Activated naive CD8-positive, alpha-beta T cell treated with anti-CD3 and anti-CD28 coated beads for 36 hours (primary cell): Measurements from ENCODE around the gene LILRB2. TPM values are rescaled to one million over a fixed set of nuclear protein-coding genes. Genes with fewer than 3 reads are reported as not detected.

Source experiments
- total RNA-seq, 2 experiments: library from RNA; stranded (reverse); gene quantifications; one replicate each; pipeline ENCODE4 v1.2.3, GENCODE V29; 2021

The LILRB2 gene
- total RNA-seq, 2 experiments from 2014 or later, result not detected

Other genes starting within 250 kb of the LILRB2 start
- gene VSTM1, start 217.2 kb downstream of the LILRB2 start, total RNA-seq, result not detected
- not detected for gene TARM1, start 199.7 kb downstream of the LILRB2 start, total RNA-seq
- gene OSCAR, start 180.3 kb downstream of the LILRB2 start, total RNA-seq, result under 1 TPM; 0.37 to 0.38 TPM
- 10 to 100 TPM; 93.6 to 97.9 TPM for gene NDUFA3, start 178.3 kb downstream of the LILRB2 start, total RNA-seq
- 10 to 100 TPM; 33.3 to 38.5 TPM for gene TFPT, start 165.5 kb downstream of the LILRB2 start, total RNA-seq
- gene PRPF31, start 165.4 kb downstream of the LILRB2 start, total RNA-seq, result 100 to 1,000 TPM; 120 to 124 TPM
- 10 to 100 TPM; 59.0 to 62.1 TPM for gene CNOT3, start 143.3 kb downstream of the LILRB2 start, total RNA-seq
- gene LENG1, start 121.4 kb downstream of the LILRB2 start, total RNA-seq, result 1 to 10 TPM; 3.2 to 4.1 TPM
- not detected for gene TMC4, start 108.0 kb downstream of the LILRB2 start, total RNA-seq
- 10 to 100 TPM; 57.0 to 57.1 TPM for gene MBOAT7, start 91.5 kb downstream of the LILRB2 start, total RNA-seq
- gene TSEN34, start 89.8 kb downstream of the LILRB2 start, total RNA-seq, result 10 to 100 TPM; 15.5 to 16.4 TPM
- gene RPS9, start 80.3 kb downstream of the LILRB2 start, total RNA-seq, result 1,000 to 10,000 TPM; 1,783 to 1,787 TPM
- not detected for gene LILRB3, start 58.1 kb downstream of the LILRB2 start, total RNA-seq
- gene LILRA6, start 38.3 kb downstream of the LILRB2 start, total RNA-seq, result not detected
- not detected for gene LILRB5, start 23.8 kb downstream of the LILRB2 start, total RNA-seq
- gene LILRA5, start 32.1 kb upstream of the LILRB2 start, total RNA-seq, result not detected
- gene LILRA4, start 58.1 kb upstream of the LILRB2 start, total RNA-seq, result under 1 TPM in 1 of 2 experiments, not detected in 1; 0.40 TPM
- 10 to 100 TPM in 1 of 2 experiments, 1 to 10 TPM in 1; 9.0 to 10.1 TPM for gene LAIR1, start 83.8 kb upstream of the LILRB2 start, total RNA-seq
- 1 to 10 TPM in 1 of 2 experiments, under 1 TPM in 1; 0.98 to 1.8 TPM for gene TTYH1, start 134.4 kb upstream of the LILRB2 start, total RNA-seq
- 100 to 1,000 TPM; 101 to 108 TPM for gene LENG8, start 168.1 kb upstream of the LILRB2 start, total RNA-seq
- gene LENG9, start 182.7 kb upstream of the LILRB2 start, total RNA-seq, result 1 to 10 TPM; 4.3 to 4.9 TPM
- under 1 TPM in 1 of 2 experiments, not detected in 1; 0.34 TPM for gene CDC42EP5, start 192.2 kb upstream of the LILRB2 start, total RNA-seq
- gene LAIR2, start 221.7 kb upstream of the LILRB2 start, total RNA-seq, result 1 to 10 TPM; 1.8 to 2.4 TPM